Upper lobe of left lung (tissue), 4 donors: ENCODE data around the gene SYMPK.

Experiments
- CTCF ChIP-seq, 6 experiments: fragments of 450-650 bp in 4 of 6; fragments of 200-600 bp in 2 of 6; sonication (generic) in 2 of 6; IDR thresholded peaks; one replicate each; pipeline ENCODE4 v1.5.1; 2016 to 2019; ENCODE audit warnings: antibody characterized with exemption in 6 of 6
- POLR2A ChIP-seq, 4 donors: fragments of 450-650 bp; IDR thresholded peaks; one replicate each; pipeline ENCODE4 v1.5.1; 2016 to 2017; ENCODE audit warnings: antibody characterized with exemption in 4 of 4, mild to moderate bottlenecking in 2 of 4

- no peak for TF ChIP-seq CTCF (IDR thresholded peaks at IDR 0.05)
- no peak for TF ChIP-seq POLR2A (IDR thresholded peaks at IDR 0.05)
Measured at GRCh38 chr19:45785781-45786532, 77.0 kb downstream of the SYMPK start.
